ENCODE data around the gene SP4. TPM values are rescaled to one million over a fixed set of nuclear protein-coding genes. Genes with fewer than 3 reads are reported as not detected.
"Not testable (repeated sequence)": the region's sequence is repeated elsewhere in the genome, so short reads cannot be mapped to it uniquely, and the experiment has no call there.

SP4 gene
- total and polyA plus RNA-seq, 8 donors, result 4.3 to 10.7 (median 9.2) TPM

- TF ChIP-seq, protein P1, sequence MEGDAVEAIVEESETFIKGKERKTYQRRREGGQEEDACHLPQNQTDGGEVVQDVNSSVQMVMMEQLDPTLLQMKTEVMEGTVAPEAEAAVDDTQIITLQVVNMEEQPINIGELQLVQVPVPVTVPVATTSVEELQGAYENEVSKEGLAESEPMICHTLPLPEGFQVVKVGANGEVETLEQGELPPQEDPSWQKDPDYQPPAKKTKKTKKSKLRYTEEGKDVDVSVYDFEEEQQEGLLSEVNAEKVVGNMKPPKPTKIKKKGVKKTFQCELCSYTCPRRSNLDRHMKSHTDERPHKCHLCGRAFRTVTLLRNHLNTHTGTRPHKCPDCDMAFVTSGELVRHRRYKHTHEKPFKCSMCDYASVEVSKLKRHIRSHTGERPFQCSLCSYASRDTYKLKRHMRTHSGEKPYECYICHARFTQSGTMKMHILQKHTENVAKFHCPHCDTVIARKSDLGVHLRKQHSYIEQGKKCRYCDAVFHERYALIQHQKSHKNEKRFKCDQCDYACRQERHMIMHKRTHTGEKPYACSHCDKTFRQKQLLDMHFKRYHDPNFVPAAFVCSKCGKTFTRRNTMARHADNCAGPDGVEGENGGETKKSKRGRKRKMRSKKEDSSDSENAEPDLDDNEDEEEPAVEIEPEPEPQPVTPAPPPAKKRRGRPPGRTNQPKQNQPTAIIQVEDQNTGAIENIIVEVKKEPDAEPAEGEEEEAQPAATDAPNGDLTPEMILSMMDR (IDR thresholded peaks at IDR 0.05), result no peak
- H3K4me3 ChIP-seq, result no peak overlapping the region
- intact Hi-C loops (cut with DNase I), result loop anchor here in 1 of 2 donors (5.0 kb wide), 1 partner anchor 246 kb away; no protein-coding TSS in a partner anchor
Measured at GRCh38 chr7:21508538-21508937, 80.7 kb downstream of the SP4 start.

DNA sequence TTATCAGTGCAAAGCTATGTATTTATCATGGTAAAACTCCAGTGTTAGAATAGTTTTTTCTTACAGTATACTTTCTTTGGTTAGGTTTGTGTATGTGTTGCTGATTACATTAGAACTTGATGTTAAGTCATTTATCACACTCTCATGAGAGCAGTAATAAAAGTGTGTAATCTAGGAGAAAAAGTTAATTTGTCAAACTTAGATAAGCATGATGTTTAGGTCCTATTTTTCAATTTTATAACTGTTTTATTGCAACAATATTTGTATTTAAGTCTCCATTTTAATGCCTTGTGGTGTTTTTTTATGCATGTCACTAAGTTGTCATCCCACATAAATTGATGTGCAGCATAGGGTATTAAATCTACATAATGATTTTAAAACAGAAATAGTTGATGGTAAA is 86.2 kb downstream of the SP4 start:
- H3K27ac ChIP-seq, result no peak overlapping the region
- H3K36me3 ChIP-seq, result peaks cover 0 to 15% of the 10 kb centered on the region in 2 donors
- no peak for DNase-seq
- TF ChIP-seq, protein P1 (IDR thresholded peaks at IDR 0.05), result no peak
- H3K9me3 ChIP-seq, result peaks cover 0 to 2% of the 10 kb centered on the region in 2 donors
- no peak for ATAC-seq
- H3K27me3 ChIP-seq, result no peaks in the 10 kb centered on the region
- intact Hi-C loops (cut with DNase I), result no loop called here
- no peak overlapping the region for H3K4me3 ChIP-seq
- H3K4me1 ChIP-seq, result no peaks in the 10 kb centered on the region

More at GRCh38 chr7:21508538-21508937, 80.7 kb downstream of the SP4 start:
- DNase-seq, result peak in 1 of 4 donors; percentile 25
- Histone ChIP-seq H3K27ac (no peak overlapping the region), H3K4me1 (no peaks in the 10 kb centered on the region), H3K36me3 (peaks cover 0 to 15% of the 10 kb centered on the region in 2 donors), H3K9me3 (peaks cover 0 to 2% of the 10 kb centered on the region in 2 donors), H3K27me3 (no peaks in the 10 kb centered on the region)
- ATAC-seq, result no peak

GRCh38 chr7:21524680-21525079 is 96.8 kb downstream of the SP4 start:
- TF ChIP-seq, protein P1 (IDR thresholded peaks at IDR 0.05), result no peak
- Histone ChIP-seq H3K4me3 (no peak overlapping the region), H3K36me3 (no peaks in the 10 kb centered on the region), H3K4me1 (no peaks in the 10 kb centered on the region), H3K9me3 (peaks cover 0 to 5% of the 10 kb centered on the region in 2 donors), H3K27me3 (no peaks in the 10 kb centered on the region), H3K27ac (no peak overlapping the region)
- no peak for ATAC-seq
- intact Hi-C loops (cut with DNase I), result no loop called here
- DNase-seq, result no peak

GRCh38 chr7:21526007-21526406 is 98.1 kb downstream of the SP4 start:
- no peak for ATAC-seq

GRCh38 chr7:21526448-21526847 is 98.6 kb downstream of the SP4 start:
- H3K9me3 ChIP-seq, result peaks cover 0 to 5% of the 10 kb centered on the region in 2 donors
- no peak for ATAC-seq
- no peak overlapping the region for H3K27ac ChIP-seq
- peak in 1 of 4 donors; percentile 22 for DNase-seq
- intact Hi-C loops (cut with DNase I), result no loop called here
- H3K4me1 ChIP-seq, result no peaks in the 10 kb centered on the region
- H3K4me3 ChIP-seq, result no peak overlapping the region
- TF ChIP-seq, protein P1 (IDR thresholded peaks at IDR 0.05), result no peak
- H3K36me3 ChIP-seq, result no peaks in the 10 kb centered on the region
- H3K27me3 ChIP-seq, result no peaks in the 10 kb centered on the region

More at GRCh38 chr7:21526007-21526406, 98.1 kb downstream of the SP4 start:
- H3K27me3 ChIP-seq, result no peaks in the 10 kb centered on the region
- H3K4me1 ChIP-seq, result no peaks in the 10 kb centered on the region
- no peak for DNase-seq
- no peak overlapping the region for H3K4me3 ChIP-seq
- H3K9me3 ChIP-seq, result peaks cover 0 to 5% of the 10 kb centered on the region in 2 donors
- H3K36me3 ChIP-seq, result no peaks in the 10 kb centered on the region
- intact Hi-C loops (cut with DNase I), result no loop called here
- TF ChIP-seq, protein P1 (IDR thresholded peaks at IDR 0.05), result peak; percentile 30
- H3K27ac ChIP-seq, result no peak overlapping the region

DNA sequence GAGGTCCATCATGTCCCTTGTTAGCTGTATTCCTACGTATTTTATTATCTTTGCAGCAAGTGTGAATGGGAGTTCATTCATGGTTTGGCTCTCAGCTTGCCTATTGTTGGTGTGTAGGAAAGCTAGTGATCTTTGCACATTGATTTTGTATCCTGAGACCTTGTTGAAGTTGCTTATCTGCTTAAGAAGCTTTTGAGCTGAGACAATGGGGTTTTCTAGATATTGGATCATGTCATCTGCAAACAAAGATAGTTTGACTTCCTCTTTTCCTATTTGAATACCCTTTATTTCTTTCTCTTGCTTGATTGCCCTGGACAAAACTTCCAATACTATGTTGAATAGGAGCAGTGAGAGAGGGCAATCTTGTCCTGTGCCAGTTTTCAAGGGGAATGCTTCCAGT is 104.6 kb downstream of the SP4 start:
- intact Hi-C loops (cut with DNase I); H3K36me3 ChIP-seq; H3K27ac ChIP-seq; H3K4me3 ChIP-seq; H3K9me3 ChIP-seq; ATAC-seq; DNase-seq; H3K27me3 ChIP-seq; H3K4me1 ChIP-seq: not testable (repeated sequence)

- DNase-seq; H3K4me1 ChIP-seq; H3K27ac ChIP-seq; ATAC-seq; H3K4me3 ChIP-seq; intact Hi-C loops (cut with DNase I); H3K36me3 ChIP-seq; H3K27me3 ChIP-seq; H3K9me3 ChIP-seq: not testable (repeated sequence)
Measured at GRCh38 chr7:21533646-21534045, 105.8 kb downstream of the SP4 start.

DNA sequence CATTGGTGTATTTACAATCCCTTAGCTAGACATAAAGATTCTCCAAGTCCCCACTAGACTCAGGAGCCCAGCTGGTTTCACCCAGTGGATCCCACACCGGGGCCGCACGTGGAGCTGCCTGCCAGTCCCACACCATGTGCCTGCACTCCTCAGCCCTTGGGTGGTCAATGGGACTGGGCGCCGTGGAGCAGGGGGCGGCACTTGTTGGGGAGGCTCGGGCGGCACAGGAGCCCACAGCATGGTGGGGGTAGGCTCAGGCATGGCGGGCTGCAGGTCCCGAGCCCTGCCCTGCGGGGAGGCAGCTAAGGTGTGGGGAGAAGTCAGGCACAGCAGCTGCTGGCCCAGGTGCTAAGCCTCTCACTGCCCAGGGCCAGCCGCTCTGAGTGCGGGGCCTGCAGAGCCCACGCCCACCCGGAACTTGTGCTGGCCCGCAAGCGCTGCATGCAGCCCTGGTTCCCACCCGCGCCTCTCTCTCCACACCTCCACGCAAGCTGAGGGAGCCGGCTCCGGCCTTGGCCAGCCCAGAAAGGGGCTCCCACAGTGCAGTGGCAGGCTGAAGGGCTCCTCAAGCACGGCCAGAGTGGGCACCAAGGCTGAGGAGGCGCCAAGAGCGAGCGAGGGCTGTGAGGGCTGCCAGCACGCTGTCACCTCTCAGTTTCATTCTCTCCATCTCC is 108.7 kb downstream of the SP4 start:
- H3K9me3 ChIP-seq; H3K36me3 ChIP-seq; H3K4me1 ChIP-seq; intact Hi-C loops (cut with DNase I); H3K4me3 ChIP-seq; ATAC-seq; H3K27ac ChIP-seq: not testable (repeated sequence)
- DNase-seq, result peak in 1 of 4 donors; percentile 76
- peaks cover 0 to 14% of the 10 kb centered on the region in 2 donors for H3K27me3 ChIP-seq
